GM18508 (cell line): ENCODE measurements around the gene AKR1C2.

Experiments
- ATAC-seq: cut with Tn5 transposase; IDR thresholded peaks from one replicate; pipeline ENCODE4 v1.9.1; 2021; ENCODE audit warnings: moderate number of reproducible peaks; ENCODE audit not compliant: insufficient read depth, unreplicated experiment

AKR1C2 gene

GRCh38 chr10:4939224-4940072 lies 64.2 kb downstream of the AKR1C2 start:
- ATAC-seq: no peak
